ENCODE measurements around the gene RNF212B. TPM values are rescaled to one million over a fixed set of nuclear protein-coding genes. Genes with fewer than 3 reads are reported as not detected.
"Not testable (repeated sequence)": the region's sequence is repeated elsewhere in the genome, so short reads cannot be mapped to it uniquely, and the experiment has no call there.

Gene RNF212B
- polyA plus RNA-seq, 1 donor from 2014 or later: not detected

DNA sequence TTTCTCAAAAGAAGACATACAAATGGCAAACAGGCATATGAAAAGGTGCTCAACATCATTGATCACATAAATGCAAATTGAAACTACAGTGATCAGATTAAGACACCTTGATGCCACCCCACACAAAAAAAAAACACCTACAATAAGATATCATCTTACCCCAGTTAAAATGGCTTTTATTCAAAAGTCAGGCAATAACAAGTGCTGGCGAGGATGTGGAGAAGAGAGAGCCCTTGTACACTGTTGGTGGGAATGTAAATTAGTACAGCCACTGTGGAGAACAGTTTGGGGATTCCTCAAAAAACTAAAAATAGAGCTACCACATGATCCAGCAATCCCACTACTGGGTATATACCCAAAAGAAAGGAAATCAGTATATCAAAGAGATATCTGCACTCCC is 12.8 kb upstream of the RNF212B start:
- H3K9me3 Mint-ChIP-seq, H3K36me3 Mint-ChIP-seq, H3K27ac Mint-ChIP-seq, H3K4me1 Mint-ChIP-seq, H3K4me3 Mint-ChIP-seq: not testable (repeated sequence)
- H3K27me3 Mint-ChIP-seq: peaks cover 22% of the 10 kb centered on the region

DNA sequence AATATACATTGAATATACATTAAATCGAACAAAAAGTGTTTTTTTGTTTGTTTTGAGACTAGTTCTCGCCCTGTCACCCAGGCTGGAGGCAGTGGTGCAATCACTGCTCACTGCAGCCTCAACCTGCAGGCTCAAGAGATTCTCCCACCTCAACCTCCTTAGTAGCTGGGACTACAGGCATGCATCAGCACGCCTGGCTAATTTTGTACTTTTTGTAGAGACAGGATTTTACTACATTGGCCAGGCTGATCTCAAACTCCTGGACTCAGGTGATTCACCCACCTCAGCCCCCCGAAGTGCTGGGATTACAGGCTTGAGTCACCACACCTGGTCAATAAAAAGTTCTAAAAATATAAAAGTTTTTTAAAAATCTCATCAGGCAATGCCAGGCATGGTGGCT is 10.2 kb upstream of the RNF212B start:
- peaks cover 10% of the 10 kb centered on the region for H3K27me3 Mint-ChIP-seq
- H3K27ac Mint-ChIP-seq: no peak overlapping the region
- no peaks in the 10 kb centered on the region for H3K36me3 Mint-ChIP-seq
- H3K4me3 Mint-ChIP-seq: peak overlapping the region in 1 of 4 donors; percentile 23
- H3K4me1 Mint-ChIP-seq: peaks cover 0 to 2% (median 0%) of the 10 kb centered on the region in 3 donors
- H3K9me3 Mint-ChIP-seq: peaks cover 0 to 5% (median 3%) of the 10 kb centered on the region in 3 donors

DNA sequence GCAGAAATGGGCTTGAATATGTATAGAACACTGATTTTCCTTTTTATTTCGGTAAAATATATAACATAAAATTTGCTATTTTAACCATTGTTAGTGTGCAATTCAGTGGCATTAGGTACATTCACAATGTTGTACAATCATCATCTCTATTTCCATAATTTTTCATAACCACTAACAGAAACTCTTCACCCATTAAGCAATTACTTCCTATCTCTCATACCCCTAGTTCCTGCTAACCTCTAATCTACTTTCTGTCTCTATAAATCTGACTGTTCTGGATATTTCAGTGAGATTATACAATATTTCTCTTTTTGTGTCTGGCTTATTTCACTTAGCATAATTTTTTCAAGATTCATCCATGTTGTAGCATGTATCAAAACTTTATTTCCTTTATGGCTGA is 8.9 kb upstream of the RNF212B start:
- peaks cover 0 to 5% (median 3%) of the 10 kb centered on the region in 3 donors for H3K9me3 Mint-ChIP-seq
- H3K4me1 Mint-ChIP-seq: peaks cover 0 to 2% (median 0%) of the 10 kb centered on the region in 3 donors
- peaks cover 11% of the 10 kb centered on the region for H3K27me3 Mint-ChIP-seq
- no peak overlapping the region for H3K27ac Mint-ChIP-seq
- no peaks in the 10 kb centered on the region for H3K36me3 Mint-ChIP-seq
- no peak overlapping the region for H3K4me3 Mint-ChIP-seq

DNA sequence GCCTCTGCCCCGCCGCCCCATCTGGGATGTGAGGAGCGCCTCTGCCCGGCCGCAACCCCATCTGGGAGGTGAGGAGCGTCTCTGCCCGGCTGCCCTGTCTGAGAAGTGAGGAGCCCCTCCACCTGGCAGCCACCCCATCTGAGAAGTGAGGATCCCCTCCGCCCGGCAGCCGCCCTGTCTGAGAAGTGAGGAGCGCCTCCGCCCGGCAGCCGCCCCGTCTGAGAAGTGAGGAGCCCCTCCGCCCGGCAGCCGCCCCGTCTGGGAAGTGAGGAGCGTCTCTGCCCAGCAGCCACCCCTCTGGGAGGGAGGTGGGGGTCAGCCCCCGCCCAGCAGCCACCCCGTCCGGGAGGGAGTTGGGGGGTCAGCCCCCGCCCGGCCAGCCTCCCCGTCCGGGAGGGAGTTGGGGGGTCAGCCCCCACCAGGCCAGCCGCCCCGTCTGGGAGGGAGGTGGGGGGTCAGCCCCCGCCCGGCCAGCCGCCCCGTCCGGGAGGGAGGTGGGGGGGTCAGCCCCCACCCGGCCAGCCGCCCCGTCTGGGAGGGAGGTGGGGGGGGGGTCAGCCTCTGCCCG is 5.4 kb upstream of the RNF212B start:
- H3K36me3 Mint-ChIP-seq, H3K27ac Mint-ChIP-seq, H3K4me1 Mint-ChIP-seq, H3K4me3 Mint-ChIP-seq, H3K9me3 Mint-ChIP-seq, H3K27me3 Mint-ChIP-seq: not testable (repeated sequence)

DNA sequence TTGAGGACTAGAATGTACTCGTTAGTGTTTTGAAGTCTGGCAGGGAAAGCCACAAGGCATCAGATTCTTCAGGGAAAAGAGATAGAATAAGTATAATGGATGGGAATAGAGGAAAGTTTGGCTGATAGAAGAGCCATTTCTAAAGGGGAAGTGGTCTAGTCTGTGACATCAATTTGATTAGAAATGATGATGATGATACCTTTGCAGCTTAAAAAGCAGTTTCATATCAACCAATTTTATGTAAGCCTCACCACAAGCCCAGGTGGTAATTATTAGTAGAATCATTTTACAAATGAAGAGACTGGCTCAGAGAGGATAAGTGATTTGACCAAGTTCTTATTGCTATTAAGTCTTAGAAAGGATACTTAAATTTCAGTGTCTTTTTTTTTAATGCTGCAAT is 2.9 kb downstream of the RNF212B start:
- H3K4me3 Mint-ChIP-seq: no peak overlapping the region

DNA sequence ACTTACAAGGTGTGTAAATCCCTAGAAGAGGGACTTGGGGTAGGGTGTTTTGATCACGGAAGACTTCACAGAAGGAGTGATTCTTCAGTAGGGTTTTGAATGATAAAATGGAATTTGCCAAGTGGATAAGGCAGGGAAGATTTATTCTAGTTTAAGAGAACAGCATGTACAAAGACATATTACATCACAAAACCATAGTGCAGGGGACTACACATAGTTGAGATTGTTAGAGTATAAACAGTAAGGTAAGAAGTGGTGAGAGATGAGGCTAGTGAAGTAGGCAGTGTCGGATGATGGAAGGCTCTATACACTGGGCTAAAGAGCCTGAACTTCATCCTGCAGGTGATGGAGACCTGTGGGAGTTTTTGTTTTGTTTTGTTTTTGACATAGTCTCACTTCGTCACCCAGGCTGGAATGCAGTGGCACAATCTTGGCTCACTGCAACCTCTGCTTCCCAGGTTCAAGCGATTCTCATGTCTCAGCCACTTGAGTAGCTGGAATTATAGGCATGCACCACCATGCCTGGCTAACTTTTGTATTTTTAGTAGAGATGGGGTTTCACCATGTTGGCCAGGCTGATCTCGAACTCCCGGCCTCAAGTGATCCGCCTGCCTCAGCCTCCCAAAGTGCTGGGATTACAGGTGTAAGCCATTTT is 3.5 kb downstream of the RNF212B start:
- peaks cover 16% of the 10 kb centered on the region for H3K27me3 Mint-ChIP-seq
- H3K9me3 Mint-ChIP-seq, H3K4me3 Mint-ChIP-seq, H3K36me3 Mint-ChIP-seq, H3K4me1 Mint-ChIP-seq, H3K27ac Mint-ChIP-seq: not testable (repeated sequence)

More for the DNA sequence above, 2.9 kb downstream of the RNF212B start:
- Mint-ChIP-seq H3K27me3 (peaks cover 16% of the 10 kb centered on the region), H3K36me3 (no peaks in the 10 kb centered on the region), H3K9me3 (no peaks in the 10 kb centered on the region), H3K4me1 (peaks cover 0 to 6% (median 5%) of the 10 kb centered on the region in 3 donors), H3K27ac (no peak overlapping the region)

DNA sequence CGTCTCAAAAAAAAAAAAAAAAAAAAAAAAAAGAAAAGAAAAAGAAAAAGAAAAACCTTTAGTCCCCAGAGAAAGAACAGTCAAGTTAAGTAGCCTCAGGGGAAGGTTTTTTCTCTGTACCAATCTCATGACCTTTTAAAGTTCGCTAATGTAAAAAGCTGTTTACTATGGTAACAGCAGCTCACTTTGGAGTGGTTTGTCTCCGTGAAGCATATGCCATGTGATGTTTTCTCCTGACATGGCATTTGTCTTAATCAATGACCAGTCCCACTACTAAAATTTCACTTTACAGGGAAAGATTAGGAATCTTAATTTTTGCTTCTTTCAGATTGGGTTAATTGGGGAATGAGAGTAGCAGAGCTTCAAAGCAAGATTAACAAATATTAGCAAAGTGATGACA is 4.3 kb downstream of the RNF212B start:
- Mint-ChIP-seq H3K4me3 (no peak overlapping the region), H3K27me3 (peaks cover 16% of the 10 kb centered on the region), H3K4me1 (peaks cover 0 to 6% (median 5%) of the 10 kb centered on the region in 3 donors), H3K27ac (no peak overlapping the region), H3K9me3 (no peaks in the 10 kb centered on the region), H3K36me3 (no peaks in the 10 kb centered on the region)

DNA sequence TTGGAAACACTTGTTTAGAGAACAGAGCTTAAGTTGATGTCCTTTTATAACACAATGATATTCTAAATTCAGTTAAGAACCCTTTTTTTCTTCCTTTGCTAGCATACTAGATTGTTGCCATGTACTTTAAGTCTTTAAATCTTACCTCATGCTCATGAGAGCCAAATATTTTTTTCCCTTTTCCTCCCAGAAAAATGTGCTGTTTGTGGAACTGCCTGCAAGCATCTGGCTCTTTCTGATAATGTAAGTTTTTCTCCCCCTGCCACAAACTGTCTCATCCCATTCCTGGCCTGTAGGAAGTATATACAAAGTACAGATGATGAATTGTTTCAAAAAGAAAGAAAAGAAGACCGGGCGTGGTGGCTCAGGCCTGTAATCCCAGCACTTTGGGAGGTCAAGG is 5.3 kb downstream of the RNF212B start:
- H3K9me3 Mint-ChIP-seq: no peaks in the 10 kb centered on the region
- no peak overlapping the region for H3K4me3 Mint-ChIP-seq
- H3K27ac Mint-ChIP-seq: no peak overlapping the region
- H3K4me1 Mint-ChIP-seq: no peaks in the 10 kb centered on the region
- H3K36me3 Mint-ChIP-seq: no peaks in the 10 kb centered on the region
- peaks cover 9% of the 10 kb centered on the region for H3K27me3 Mint-ChIP-seq

DNA sequence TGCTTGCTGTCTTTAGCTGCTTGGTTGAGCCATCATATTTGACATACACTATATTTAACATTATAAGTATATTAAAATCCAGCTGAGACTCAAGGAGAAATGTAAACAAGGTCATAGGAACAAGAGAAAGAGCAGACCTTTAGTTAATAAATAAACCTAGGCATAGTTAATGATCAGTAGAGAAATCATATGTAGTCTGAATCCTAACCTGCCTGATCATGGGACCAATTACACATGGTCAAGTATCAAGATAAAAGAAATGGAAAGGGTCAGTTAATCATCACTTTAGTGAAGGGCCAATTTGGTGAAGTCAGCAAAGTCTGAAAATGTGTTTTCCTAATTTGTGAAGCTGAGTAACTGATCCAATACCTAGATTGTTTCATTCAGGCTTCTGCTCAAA is 7.5 kb downstream of the RNF212B start:
- H3K27me3 Mint-ChIP-seq: peaks cover 5% of the 10 kb centered on the region
- H3K36me3 Mint-ChIP-seq: no peaks in the 10 kb centered on the region
- no peaks in the 10 kb centered on the region for H3K4me1 Mint-ChIP-seq
- H3K4me3 Mint-ChIP-seq: no peak overlapping the region
- H3K27ac Mint-ChIP-seq: no peak overlapping the region
- H3K9me3 Mint-ChIP-seq: no peaks in the 10 kb centered on the region

DNA sequence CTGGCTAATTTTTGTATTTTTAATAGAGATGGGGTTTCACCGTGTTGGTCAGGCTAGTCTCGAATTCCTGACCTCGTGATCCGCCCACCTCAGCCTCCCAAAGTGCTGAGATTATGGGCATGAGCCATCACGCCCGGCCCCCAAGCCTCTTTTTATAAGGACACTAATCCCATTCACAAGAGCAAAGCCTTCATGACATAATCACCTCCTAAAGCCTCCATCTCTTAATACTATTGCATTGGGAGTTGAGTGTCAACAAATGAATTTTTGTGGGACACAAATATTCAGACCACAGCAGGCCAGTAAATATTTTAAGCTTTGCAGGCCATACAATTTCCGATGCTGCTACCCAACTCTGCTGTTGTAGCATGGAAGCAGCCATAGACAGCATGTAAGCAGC is 10.9 kb downstream of the RNF212B start:
- Mint-ChIP-seq H3K27me3 (peaks cover 6% of the 10 kb centered on the region), H3K36me3 (no peaks in the 10 kb centered on the region), H3K9me3 (no peaks in the 10 kb centered on the region), H3K4me3 (no peak overlapping the region), H3K27ac (no peak overlapping the region), H3K4me1 (no peaks in the 10 kb centered on the region)

DNA sequence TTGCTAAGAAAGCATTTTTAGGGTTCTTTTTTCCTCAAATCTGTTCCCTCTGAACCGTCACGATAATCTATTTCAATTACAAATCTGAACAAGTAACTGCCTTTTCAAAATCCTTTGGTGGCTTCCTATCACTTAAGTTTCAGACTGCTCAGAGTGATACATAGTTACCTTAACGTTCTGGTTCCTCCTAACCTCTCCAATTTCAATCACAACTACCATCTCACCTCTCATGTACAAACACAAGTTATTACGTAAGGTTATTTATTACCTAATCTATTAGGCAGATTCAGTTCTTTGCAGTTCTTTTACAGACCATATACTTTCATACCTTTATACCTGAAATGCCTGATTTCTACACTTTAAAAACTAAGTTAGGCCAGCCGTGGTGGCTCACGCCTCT is 12.1 kb downstream of the RNF212B start:
- Mint-ChIP-seq H3K27me3 (peaks cover 6% of the 10 kb centered on the region), H3K36me3 (no peaks in the 10 kb centered on the region)

DNA sequence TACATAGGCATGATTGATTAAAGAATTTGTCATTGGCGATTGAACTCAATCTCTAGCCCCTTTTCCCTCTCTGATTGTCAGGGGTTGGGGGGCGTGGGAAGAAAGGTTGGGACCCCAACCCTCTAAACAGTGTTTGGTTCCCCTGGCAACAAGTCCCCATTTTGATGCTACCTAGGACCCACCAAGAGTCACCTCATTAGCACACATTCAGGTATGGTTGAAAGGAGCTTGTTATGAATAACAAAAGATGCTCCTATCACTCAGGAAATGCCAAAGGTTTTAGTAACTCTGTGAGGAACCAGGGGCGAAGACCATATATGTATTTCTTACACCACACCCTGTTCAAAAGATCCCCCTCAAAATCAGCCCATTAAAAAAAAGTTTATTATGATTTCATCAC is 14.3 kb downstream of the RNF212B start:
- no peaks in the 10 kb centered on the region for H3K9me3 Mint-ChIP-seq
- no peak overlapping the region for H3K27ac Mint-ChIP-seq
- H3K27me3 Mint-ChIP-seq: peaks cover 6% of the 10 kb centered on the region
- H3K4me3 Mint-ChIP-seq: no peak overlapping the region
- H3K4me1 Mint-ChIP-seq: no peaks in the 10 kb centered on the region
- H3K36me3 Mint-ChIP-seq: no peaks in the 10 kb centered on the region

More for the DNA sequence above, 12.1 kb downstream of the RNF212B start:
- Mint-ChIP-seq H3K4me1 (no peaks in the 10 kb centered on the region), H3K27ac (no peak overlapping the region), H3K4me3 (no peak overlapping the region), H3K9me3 (no peaks in the 10 kb centered on the region)

DNA sequence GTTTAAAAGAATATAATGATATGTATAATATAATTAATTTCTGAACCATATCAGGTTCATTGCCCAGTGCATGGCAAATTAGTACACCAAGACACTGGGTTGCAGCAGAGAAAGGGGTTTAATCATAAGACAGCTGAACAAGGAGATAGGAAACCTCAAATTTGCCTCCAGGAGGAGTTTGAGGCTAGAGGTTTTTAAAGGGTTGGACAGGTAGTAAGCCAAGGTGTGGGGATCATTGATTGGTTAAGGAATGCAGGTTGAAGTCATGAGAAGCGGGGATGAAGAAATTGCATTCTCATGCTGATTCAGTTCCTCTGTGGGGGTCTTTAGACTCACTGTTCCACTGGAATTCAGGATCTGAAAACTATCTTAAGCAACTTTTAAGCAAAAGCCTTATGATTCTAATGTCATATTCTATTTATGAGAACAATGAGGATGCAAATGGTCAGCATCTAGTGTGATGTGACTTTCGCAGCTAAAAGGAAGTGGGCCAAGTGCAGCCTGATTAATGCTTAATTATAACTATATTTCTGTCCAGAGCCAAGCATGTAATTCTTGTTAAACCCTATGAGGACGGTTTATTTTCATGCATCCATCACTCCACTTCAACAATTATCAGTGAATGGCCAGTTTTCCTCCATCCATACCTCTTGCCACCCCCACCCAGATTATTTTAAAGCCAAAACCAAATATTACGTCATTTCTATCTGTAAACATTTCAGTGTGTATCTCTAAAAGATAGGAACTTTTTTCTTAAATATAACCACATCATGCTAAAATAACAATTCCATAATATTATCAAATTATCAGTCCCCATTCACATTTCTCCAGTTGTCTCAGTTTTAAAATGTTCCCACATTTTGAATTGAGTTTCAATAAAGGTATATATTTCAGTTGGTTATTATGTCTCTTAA is 14.9 kb downstream of the RNF212B start:
- H3K27ac Mint-ChIP-seq: no peak overlapping the region
- H3K9me3 Mint-ChIP-seq: no peaks in the 10 kb centered on the region
- H3K27me3 Mint-ChIP-seq: peaks cover 6% of the 10 kb centered on the region
- no peaks in the 10 kb centered on the region for H3K4me1 Mint-ChIP-seq
- H3K4me3 Mint-ChIP-seq: no peak overlapping the region
- H3K36me3 Mint-ChIP-seq: no peaks in the 10 kb centered on the region

DNA sequence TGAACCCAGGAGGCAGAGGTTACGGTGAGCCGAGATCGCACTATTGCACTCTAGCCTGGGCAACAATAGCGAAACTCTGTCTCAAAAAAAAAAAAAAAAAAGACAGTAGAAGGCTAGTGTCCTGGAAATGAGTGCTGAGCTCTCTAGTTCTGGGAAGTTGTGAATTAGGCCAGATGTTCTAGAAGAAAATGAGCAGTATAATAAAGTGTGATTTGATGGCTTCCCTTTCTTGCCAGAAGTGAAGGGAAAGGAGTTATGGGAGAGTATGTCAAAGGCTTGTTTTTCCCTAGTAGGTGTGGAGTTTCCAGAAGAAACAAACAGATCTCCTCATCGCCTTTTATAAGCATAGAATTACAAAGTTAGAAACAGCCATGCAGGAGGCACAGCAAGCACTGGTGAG is 20.5 kb downstream of the RNF212B start:
- H3K27me3 Mint-ChIP-seq: peaks cover 13% of the 10 kb centered on the region
- H3K36me3 Mint-ChIP-seq: no peaks in the 10 kb centered on the region
- no peaks in the 10 kb centered on the region for H3K9me3 Mint-ChIP-seq
- H3K4me1 Mint-ChIP-seq: no peaks in the 10 kb centered on the region
- no peak overlapping the region for H3K4me3 Mint-ChIP-seq
- no peak overlapping the region for H3K27ac Mint-ChIP-seq

DNA sequence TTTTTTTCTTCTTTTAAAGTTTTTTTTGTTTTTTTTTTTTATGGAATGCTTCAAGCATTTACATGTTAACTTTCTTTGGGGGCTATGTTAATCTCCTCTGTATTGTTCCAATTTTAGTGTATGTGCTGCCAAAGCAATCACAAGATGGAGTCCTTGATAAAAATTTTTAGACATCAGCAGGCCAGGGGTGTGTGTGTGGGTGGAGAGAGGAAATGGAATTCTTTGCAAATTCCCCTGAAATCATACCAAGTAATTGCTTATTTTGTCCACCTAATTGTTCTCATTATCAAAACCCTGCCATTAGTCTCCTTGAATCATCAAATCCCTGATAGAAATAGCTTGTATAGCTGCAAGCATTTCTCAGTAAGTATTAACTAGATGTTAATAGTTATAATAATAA is 21.7 kb downstream of the RNF212B start:
- no peaks in the 10 kb centered on the region for H3K4me1 Mint-ChIP-seq
- H3K27ac Mint-ChIP-seq: no peak overlapping the region
- H3K36me3 Mint-ChIP-seq: no peaks in the 10 kb centered on the region
- H3K4me3 Mint-ChIP-seq: no peak overlapping the region
- no peaks in the 10 kb centered on the region for H3K9me3 Mint-ChIP-seq
- peaks cover 16% of the 10 kb centered on the region for H3K27me3 Mint-ChIP-seq

All from IgD-negative memory B cell (primary cell).